Measurements from ENCODE around the gene SCNN1G. TPM values are rescaled to one million over a fixed set of nuclear protein-coding genes. Genes with fewer than 3 reads are reported as not detected.

SCNN1G gene
- total and polyA plus RNA-seq, 2 of the 13 experiments (the other 11 are each of a cell fraction or from before 2014, with no cell fraction given): not detected

GRCh38 chr16:23149267-23149992, 33.1 kb upstream of the SCNN1G start, which contains the start of gene USP31 (continued):
- TF ChIP-seq, protein P1, sequence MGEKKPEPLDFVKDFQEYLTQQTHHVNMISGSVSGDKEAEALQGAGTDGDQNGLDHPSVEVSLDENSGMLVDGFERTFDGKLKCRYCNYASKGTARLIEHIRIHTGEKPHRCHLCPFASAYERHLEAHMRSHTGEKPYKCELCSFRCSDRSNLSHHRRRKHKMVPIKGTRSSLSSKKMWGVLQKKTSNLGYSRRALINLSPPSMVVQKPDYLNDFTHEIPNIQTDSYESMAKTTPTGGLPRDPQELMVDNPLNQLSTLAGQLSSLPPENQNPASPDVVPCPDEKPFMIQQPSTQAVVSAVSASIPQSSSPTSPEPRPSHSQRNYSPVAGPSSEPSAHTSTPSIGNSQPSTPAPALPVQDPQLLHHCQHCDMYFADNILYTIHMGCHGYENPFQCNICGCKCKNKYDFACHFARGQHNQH (CRISPR knock-in tag; IDR thresholded peaks at IDR 0.05): peak; percentile 95
- TF ChIP-seq ZNF337 (CRISPR knock-in tag; IDR thresholded peaks at IDR 0.05; ENCODE audit: borderline replicate concordance, low read depth) (0 out of 2 replicates have a peak, but pooled peaks have one; percentile 50), FOXP1 (IDR thresholded peaks at IDR 0.05) (no peak), FOXP1 (CRISPR knock-in tag; IDR thresholded peaks at IDR 0.05) (peak; percentile 44; the same call in 1 of the 2 replicates), ZNF124 (CRISPR knock-in tag; IDR thresholded peaks at IDR 0.05) (peak; percentile 87; the same call in 1 of the 2 replicates), ZNF296 (CRISPR knock-in tag; conservative IDR thresholded peaks at IDR 0.05) (0 out of 2 replicates have a peak, but pooled peaks have one; percentile 55), HNRNPH1 (optimal IDR thresholded peaks at IDR 0.05; ENCODE audit: low read depth, low read length) (no peak), HOXA5 (CRISPR knock-in tag; IDR thresholded peaks at IDR 0.05) (peak; percentile 75; the same call in 1 of the 2 replicates), ZNF83 (CRISPR knock-in tag; IDR thresholded peaks at IDR 0.05; ENCODE audit: borderline replicate concordance) (peak; percentile 52; the same call in 1 of the 2 replicates), U2AF1 (optimal IDR thresholded peaks at IDR 0.05; ENCODE audit: low read depth, low read length) (no peak), ZNF275 (CRISPR knock-in tag; IDR thresholded peaks at IDR 0.05; ENCODE audit: borderline replicate concordance) (no peak; the same call in 1 of the 2 replicates), ZBTB49 (CRISPR knock-in tag; IDR thresholded peaks at IDR 0.05; ENCODE audit: borderline replicate concordance) (no peak; the same call in 1 of the 2 replicates), NONO (IDR thresholded peaks at IDR 0.05) (no peak), NONO (CRISPR knock-in tag; conservative IDR thresholded peaks at IDR 0.05) (peak; percentile 95), FOXO1 (CRISPR knock-in tag; IDR thresholded peaks at IDR 0.05) (peak; percentile 79)
- TF ChIP-seq, protein P2, sequence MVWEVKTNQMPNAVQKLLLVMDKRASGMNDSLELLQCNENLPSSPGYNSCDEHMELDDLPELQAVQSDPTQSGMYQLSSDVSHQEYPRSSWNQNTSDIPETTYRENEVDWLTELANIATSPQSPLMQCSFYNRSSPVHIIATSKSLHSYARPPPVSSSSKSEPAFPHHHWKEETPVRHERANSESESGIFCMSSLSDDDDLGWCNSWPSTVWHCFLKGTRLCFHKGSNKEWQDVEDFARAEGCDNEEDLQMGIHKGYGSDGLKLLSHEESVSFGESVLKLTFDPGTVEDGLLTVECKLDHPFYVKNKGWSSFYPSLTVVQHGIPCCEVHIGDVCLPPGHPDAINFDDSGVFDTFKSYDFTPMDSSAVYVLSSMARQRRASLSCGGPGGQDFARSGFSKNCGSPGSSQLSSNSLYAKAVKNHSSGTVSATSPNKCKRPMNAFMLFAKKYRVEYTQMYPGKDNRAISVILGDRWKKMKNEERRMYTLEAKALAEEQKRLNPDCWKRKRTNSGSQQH (CRISPR knock-in tag; IDR thresholded peaks at IDR 0.05; ENCODE audit: low read depth): no peak; the same call in 1 of the 2 replicates

All from HepG2 (cell line).